Left kidney (tissue), 2 donors: ENCODE results near the gene ALKBH6. TPM values are rescaled to one million over a fixed set of nuclear protein-coding genes. Genes with fewer than 3 reads are reported as not detected.
A peak's percentile ranks its signal among the peaks of the same experiment; 100 is the strongest.
"Not testable (repeated sequence)": the region's sequence is repeated elsewhere in the genome, so short reads cannot be mapped to it uniquely, and the experiment has no call there.

ENCODE experiments used
- DNase-seq: peaks from one replicate; pipeline ENCODE4 v3.0.0-alpha.2; 2013
- polyA plus RNA-seq: library from polyadenylated mRNA; unstranded; fragments of 120-200 nt; gene quantifications from one replicate; pipeline ENCODE4 v1.2.1, GENCODE V29; 2013; ENCODE audit not compliant: insufficient read length

ALKBH6 gene
- polyA plus RNA-seq, 1 donor, result 15.3 TPM

DNA sequence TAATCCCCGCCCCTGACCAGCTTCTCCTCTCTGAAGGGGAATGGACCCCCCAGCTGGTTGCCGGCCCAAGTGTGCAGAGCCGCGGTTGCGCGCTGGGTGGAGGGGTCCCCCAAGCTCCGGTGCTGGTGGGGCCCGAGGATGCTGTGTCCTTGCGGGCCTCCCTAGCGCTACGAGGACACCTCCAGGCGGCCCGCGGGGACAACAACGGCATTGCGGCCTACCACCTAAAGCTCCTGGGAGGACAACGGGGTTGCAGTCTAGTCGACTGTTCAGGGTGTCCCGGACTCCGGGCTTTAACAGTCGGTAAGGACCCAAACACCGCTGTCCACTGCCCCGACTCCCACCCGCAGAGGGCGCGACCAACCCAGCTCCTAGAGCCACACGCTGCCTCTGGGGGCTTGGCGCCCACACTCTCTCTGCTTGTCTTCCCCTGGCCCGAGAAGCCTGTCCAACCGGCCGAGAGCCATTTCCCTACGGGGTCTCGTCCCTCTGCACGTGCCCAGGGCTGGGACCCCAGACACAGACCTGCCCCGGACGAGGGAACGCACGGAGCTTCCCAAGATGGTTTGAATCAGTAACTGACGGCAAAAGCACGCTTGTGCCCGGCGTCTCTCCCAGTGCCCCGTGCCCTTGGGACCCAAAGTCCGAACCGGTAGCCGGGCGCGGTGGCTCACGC is 20.0 kb downstream of the ALKBH6 start:
- DNase-seq, result no peak

DNA sequence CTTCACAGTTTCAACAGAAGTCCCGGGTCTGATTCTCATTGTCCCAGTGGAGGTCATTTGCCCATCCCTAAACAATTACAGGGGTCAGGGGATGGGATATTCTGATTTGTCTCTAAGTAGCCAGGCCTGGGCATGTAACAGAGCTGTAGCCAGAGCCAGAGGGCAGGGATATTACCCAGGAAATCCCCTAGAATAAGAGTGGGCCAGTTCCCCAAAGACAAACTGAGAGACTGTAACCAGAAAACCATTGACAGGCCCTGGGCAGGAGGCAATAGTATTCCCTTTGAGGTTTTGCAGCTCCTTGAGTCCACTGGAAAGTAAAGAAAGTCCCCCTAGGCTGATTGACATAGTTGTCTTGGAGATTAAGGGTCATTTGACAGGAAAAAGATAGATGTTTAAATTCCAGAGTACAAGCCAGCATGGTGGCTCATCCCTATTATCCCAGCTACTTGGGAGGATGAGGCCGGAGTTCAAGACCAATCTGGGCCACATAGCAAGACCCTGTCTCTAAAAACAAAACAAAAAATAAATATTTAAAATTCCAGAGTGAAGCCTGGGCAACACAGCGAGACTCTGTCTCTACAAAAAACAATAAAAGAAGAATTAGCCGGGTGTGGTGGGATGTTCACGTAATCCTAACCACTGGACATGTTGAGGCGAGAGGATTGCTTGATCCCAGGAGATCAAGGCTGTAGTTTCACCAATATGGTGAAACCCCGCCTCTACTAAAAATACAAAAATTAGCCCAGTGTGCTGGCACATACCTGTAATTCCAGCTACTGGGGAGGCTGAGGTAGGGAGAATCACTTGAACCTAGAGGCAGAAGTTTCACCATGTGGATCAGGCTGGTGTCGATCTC is 20.9 kb downstream of the ALKBH6 start:
- DNase-seq, result no peak

DNA sequence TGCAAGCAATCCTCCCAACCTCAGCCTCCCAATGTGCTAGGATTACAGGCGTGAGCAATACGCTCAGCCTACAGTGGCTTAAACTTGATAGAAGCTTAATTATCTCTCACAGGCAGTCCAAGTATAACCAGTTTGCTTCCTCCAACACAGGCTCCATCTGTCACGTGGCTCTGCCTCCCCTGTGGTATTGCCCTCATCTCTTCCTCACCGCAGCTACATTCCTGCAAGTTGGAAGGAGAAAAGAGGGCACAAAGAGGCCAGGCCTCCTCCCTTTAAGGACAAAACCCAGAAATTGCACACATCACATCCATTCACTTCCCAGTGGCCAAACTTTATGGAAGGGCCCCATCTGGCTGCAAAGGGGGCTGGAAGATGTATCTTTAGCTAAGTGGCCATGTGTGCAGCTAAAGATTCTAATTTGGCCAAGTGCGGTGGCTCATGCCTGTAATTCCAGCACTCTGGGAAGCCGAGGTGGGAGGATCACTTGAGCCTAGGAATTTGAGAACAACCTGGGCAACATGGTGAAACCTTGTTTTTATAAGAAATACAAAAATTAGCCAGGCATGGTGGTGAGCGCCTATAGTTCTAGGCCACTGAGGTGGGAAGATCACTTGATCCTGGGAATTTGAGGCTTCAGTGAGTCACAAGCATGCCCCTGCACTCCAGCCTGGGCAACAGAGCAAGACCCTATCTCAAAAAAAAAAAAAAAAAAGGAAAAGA is 22.1 kb downstream of the ALKBH6 start:
- DNase-seq, result no peak

DNA sequence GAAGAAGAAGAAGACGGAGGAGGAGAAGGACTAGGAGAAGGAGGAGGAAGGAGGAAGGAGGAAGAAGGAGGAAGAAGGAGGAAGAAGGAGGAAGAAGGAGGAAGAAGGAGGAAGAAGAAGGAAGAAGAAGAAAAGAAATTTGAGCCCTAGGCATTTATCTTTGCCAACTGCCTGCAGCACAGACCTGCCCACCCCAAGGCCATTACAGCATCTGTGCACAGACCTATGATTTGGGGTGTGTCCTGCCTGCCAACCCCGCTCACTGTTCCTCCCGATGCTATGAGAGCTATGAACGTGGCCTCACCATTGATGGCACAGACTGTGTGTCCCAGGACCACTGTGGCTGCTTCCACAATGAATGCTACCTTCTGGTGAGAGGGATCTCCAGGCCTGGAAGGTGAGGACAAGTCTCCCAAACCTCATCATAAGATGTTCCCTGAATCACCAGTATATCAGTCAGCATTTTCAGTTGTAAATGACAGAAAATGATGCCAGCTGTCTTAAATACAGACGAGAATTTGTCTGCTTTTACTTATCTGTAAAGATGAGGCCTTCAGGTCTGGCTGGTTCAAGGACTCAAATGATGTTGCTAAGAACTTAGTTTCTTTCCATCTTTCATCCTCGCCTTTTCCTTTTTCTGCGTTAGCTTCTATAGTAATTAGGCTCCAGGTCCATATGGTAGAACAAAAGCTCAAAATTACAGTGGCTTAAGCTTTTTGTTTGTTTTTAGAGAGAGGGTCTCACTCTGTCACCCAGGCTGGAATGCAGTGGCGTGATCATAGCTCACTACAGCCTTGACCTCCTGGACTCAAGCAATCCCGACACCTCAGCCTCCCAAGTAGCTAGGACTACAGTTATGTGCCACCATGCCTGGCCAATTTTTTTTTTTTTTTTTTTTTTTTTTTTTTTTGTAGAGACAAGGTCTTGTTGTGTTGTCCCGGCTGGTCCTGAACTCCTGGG is 23.0 kb downstream of the ALKBH6 start:
- DNase-seq, result no peak

DNA sequence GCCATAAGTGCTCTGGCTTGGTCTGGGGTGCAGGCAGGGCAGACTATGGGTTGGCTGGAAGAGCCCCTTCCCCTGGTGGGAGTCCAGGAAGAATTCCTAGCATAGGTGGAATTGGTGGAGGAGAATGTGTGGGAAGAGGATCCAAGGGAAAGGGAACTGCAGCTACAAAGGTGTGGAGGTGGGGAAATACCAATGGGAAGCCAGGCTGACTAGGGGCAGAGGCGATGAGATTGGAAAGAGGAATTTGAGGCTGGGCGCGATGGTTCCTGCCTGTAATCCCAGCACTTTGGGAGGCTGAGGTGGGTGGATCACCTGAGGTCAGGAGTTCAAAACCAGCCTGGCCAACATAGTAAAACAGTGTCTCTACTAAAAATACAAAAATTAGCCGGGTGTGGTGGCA is 23.9 kb downstream of the ALKBH6 start:
- no peak for DNase-seq

DNA sequence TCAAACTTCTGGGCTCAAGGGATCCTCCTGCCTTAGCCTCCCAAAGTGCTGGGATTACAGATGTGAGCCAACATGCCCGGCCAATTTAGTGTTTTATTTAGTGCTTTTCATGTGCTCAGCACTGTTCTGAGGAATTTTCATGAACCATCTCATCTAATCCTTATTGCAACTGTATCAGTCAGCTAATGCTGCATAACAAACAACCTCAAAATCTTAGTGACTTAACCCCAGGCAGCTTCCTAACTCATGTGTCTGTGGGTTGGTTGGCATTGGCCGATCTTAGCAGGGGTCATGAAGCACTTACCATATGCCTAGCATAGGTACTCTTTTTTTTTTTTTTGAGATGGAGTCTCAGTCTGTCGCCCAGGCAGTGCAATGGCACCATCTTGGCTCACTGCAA is 25.2 kb downstream of the ALKBH6 start:
- no peak for DNase-seq

DNA sequence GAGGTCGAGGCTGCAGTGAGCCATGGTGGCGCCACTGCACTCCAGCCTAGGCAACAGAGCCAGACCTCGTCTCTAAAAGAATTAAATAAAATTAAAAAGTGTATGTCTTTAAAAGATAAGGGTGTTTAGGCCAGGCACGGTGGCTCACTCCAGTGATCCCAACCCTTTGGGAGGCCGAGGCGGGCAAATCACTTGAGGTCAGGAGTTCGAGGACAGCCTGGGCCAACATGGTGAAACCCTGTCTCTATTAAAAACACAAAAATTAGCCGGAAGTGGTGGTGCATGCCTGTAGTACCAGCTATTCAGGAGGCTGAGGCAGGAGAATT is 26.5 kb downstream of the ALKBH6 start:
- DNase-seq, result no peak

DNA sequence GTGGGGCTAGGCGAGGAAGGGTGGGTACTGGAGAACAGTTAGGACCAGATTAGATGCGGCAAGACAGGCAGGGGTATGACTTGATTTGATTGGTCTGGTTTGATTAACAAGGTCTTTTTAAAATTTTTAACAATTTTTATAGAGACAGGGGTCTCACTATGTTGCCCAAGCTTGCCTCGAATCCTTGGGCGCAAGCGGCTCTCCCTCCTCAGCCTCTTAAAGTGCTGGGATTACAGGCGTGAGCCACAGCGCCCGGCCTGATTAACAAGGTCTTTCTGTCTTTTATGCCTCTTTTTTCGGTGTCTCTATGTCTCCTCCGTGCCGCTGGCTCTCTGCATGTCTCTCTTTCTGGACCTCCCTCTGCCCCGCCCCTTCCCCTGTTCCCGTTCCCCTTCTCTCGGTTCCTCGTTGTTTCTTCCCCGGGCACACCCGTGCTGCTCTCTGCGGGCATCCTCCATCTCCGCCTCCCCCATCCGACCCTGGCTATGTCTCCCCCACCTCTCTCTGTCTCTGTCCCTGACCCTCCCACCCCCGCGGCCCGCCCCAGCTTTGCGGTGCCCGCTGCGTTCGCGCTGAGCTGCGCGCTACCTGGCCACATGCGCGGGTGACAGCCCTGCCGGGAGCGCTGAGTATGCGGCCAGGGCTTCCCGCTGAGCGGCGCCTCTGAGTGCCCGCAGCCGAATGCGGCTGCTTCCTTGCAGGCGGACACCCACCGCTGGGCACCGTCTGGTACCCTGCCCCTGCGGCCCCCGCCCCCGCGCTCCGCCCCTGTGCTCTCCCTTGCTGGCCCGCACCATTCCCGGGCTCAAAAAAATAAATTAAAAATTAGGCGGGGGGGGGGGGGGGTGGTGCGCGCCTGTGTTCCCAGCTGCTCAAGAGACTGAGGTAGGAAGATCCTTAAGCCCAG is 27.1 kb downstream of the ALKBH6 start:
- DNase-seq, result no peak

DNA sequence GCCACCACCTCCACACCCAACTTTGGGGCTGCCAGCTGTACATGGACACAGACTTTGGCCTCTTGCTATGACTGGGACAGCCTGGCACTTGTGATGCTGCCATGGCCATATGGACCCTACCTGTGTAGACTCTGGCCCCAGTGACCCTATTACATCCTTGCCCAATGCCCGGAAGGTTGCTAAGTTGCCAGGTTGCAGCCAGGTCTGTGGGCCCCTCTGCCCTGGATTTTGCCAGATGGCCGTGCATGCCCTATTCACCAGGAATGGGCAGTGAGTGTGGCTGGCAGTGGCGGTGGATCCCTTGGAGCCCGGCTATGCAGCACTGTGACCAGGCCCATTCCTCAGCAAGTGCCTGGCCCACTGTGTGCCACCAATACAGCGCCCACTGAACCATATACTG is 27.9 kb downstream of the ALKBH6 start:
- DNase-seq, result no peak

DNA sequence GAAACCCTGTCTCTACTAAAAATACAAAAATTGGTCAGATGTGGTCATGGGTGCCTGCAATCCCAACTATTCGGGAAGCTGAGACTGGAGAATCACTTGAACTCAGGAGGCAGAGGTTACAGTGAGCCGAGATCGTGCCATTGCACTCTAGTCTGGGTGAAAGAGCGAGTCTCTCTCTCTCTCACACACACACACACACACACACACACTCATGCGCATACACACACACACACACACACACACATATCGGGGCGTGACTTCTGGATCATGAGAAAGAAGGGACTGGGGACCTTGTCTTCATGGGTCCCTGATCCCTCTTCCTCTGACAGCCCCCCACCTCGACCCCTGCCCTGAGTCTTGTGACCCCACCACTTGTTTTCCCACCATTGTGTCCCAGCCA is 30.8 kb downstream of the ALKBH6 start:
- no peak for DNase-seq

DNA sequence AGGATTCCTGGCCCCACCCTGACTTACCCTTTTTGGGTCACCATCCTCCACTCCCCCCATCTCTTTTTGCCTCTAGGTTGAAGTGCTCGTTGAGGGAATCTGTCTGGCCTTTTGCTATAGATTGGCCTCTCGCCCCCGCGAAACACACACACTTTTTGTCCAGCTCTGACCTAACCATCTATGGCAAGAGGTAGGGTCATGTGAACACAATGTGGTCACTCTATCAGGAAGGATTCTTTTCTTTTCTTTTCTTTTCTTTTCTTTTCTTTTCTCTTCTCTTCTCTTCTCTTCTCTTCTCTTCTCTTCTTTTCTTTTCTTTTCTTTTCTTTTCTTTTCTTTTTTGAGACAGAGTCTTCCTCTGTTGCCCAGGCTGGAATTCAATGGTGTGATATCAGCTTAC is 33.0 kb downstream of the ALKBH6 start:
- not testable (repeated sequence) for DNase-seq

DNA sequence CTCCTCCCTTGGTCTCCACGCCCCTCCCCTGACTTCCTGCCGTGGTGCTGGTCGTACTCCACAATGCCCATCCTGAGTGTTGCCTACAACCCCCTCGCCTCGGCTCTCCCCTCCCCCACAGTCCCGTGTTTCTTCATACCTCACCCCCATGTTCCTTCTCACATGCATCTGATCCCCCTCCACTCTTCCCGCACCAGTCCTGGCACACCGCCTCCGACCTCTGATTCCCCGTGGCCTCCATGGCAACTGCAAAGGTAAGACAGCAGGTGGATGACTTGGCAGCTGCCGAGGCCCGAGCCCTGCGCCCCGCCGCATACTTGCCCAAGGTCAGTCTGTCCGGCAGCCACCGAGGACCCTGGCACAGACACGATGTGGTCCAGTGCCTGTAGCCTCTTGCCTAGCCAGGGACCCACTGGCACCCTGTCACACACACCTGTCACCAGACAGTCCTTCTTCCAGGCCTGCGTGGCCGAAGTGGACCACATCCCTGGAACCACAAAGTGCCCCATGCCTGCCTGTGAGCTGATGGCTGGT is 35.1 kb downstream of the ALKBH6 start:
- DNase-seq, result no peak

DNA sequence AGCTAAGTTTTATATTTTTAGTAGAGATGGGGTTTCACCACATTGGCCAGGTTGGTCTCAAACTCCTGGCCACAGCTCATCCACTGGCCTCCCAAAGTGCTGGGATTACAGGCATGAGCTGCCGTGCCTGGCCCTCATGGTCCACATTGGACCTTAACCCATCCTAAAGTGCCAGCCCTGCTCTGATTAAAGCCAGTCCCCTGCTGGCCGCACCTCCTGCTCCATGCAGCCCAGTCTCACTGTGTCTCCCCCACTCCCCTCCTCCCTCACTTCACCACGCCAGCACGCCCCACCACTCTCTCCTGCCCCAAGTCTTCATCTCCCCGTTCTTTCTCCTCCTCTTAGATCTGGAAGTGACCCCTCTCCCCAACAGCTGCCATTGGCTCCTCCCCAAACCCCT is 35.7 kb downstream of the ALKBH6 start:
- no peak for DNase-seq

DNA sequence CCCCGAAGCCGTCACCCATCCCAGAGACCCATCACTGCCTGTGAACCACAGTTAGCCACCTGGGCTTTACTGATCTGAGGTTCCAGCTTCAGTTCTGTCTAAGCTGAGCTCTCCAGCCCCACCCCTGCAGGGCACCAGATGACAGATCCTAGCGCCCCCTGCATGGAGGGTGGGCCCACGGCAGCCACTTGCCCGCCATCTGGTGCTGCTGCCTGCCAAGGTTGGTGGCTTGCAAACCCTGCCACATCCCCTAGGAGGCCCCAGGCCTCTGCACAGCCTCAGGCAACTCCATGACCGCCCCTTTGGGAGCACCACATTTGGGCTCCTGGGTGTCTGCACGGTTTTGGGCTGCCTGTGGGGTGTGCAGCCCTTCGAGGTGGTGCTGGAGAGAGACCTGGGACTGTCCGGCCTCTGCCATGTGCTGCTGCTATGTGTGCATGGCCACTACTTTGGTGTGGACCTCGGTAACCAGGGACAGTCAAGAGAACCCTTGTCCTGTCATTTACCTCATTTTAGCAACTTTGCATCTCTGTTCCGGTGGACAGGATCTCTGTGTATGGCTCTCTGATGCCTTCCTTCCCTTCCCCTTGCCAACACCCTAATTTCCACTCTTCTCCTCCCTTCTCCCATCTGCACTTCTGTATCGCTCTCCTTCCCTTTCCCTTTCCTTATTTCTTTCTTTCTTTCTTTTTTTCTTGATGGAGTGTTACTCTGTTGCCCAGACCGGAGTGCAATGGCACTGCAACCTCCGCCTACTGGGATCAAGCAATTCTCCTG is 36.4 kb downstream of the ALKBH6 start:
- no peak for DNase-seq

DNA sequence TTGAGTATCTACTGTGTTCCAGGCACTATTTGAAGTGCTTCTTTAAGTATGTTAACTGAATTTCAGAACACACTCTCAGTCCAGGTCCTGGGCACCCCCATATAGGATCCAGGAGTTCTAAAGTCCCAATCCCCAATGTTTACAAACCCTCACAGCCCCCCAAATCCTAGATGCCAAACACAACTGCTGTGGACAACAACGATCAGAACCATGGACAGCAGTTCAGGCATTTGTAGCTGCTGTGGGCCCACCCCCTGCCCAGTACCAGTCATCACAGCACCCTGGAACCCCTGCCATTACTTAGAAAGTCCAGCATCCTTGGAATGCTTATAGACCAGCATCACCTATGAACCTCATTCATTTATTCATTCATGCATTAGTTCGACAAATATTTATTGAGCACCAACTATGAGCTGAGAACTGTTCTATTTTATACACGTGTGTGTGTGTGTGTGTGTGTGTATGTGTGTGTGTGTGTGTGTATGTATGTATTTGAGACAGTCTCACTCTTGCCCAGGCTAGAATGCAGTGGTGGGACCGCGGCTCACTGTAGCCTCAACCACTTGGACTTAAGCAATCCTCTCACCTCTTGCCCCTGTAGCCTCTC is 38.3 kb downstream of the ALKBH6 start:
- no peak for DNase-seq

DNA sequence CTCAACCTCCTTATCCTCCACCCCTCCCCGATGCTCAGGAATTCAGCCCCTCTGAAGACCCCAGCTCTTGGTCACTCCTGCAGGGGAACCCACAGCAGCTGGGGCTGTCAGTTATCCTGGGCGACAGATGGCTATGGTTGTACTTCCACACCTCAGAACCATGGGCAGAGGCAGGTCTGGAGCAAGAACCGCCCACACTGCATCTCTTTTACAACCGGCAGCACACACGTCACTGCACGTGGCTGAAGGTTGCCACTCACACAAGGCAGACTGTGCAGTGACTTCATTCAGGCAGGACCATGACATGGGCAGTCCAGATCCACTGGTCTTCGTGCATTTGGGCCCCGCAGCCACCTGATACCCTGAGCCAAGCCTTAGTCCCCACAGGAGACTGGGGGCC is 40.5 kb downstream of the ALKBH6 start:
- no peak for DNase-seq

DNA sequence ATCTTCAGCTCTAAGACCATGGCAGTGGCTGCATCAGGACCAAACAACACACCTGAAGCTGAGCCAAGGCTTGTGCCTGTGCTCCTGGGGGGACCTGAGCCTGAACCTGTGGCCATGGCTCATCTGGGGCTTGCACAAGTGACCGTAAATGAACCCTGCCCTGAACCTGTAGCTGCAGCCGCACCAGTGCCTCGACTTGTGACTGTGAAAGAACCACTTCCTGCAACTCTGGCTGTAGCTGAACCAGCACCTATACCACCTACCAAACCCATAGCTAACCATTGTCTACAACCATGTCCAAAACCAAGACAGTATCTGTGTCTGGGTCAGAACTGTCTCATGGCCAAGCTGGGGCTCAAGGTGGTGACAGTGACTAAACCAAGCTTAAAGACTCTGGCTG is 47.2 kb downstream of the ALKBH6 start:
- DNase-seq, result no peak

DNA sequence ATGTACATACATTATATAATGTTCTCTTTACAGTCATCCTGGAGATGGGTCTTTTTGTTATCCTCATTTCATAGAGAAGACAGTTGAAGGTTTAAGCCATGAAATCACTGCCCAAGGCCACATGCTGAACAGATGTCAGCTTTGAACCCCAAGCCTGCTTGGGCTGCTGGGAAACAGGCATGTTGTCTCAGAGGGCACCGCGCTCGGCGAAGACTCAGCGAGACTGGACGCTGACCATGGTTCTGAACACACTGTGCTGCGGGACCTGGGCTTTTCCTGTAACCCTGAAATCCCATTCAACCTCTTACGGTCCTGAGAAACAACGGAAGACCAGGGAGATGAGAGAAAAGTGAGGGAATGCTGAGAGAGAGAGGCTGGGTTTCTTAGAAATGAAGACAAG is 50.5 kb downstream of the ALKBH6 start:
- DNase-seq, result peak; percentile 78

DNA sequence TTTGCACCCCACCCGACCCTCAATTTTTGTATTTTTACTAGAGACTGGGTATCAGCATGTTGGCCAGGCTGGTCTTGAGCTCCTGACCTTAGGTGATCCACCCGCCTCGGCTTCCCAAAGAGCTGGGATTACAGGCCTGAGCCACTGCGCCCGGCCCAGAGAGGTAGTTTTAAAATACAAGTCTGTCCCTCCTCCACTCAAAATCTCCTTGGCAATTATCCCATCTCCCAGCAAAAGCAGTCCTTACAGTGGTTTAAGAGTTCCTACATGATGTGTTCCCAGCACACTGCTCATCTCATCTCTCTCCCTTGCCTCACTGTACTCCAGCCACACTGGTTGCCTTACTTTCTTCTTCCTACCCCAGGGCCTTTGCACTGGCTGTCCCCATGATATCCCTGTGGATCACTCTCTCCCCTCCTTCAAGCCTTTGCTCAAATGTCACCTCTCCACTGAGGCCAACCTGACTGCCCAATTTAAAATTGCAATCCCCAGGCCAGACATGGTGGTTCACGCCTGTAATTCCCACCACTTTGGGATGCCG is 53.5 kb downstream of the ALKBH6 start:
- DNase-seq, result no peak
